ENCODE results near the gene CACNA2D3. TPM values are rescaled to one million over a fixed set of nuclear protein-coding genes. Genes with fewer than 3 reads are reported as not detected.

CACNA2D3 gene
- total RNA-seq, 1 donor from 2014 or later, result 21.2 TPM

GRCh38 chr3:54556630-54557029, 434.3 kb downstream of the CACNA2D3 start:
- DNase-seq, result no peak
- no peak overlapping the region for H3K27ac ChIP-seq (replicated peaks)
- H3K4me1 ChIP-seq, result no peaks in the 10 kb centered on the region
- no peak overlapping the region for H3K4me3 ChIP-seq
- H3K36me3 ChIP-seq, result no peaks in the 10 kb centered on the region
- H3K27me3 ChIP-seq (ENCODE audit: low read depth), result no peaks in the 10 kb centered on the region
- intact Hi-C loops (cut with micrococcal nuclease), result no loop called here
- TF ChIP-seq CTCF (IDR thresholded peaks at IDR 0.05; ENCODE audit: borderline replicate concordance), result no peak
- peaks cover 5% of the 10 kb centered on the region for H3K9me3 ChIP-seq (replicated peaks)

GRCh38 chr3:54557538-54558428, 435.4 kb downstream of the CACNA2D3 start:
- H3K4me1 ChIP-seq, result no peaks in the 10 kb centered on the region
- H3K36me3 ChIP-seq, result no peaks in the 10 kb centered on the region
- intact Hi-C loops (cut with micrococcal nuclease), result no loop called here
- no peak overlapping the region for H3K27ac ChIP-seq (replicated peaks)
- no peak for TF ChIP-seq CTCF (IDR thresholded peaks at IDR 0.05; ENCODE audit: borderline replicate concordance)
- no peaks in the 10 kb centered on the region for H3K27me3 ChIP-seq (ENCODE audit: low read depth)
- no peak for DNase-seq
- H3K4me3 ChIP-seq, result no peak overlapping the region
- H3K9me3 ChIP-seq (replicated peaks), result peaks cover 5% of the 10 kb centered on the region

- Histone ChIP-seq H3K27ac (replicated peaks) (no peak overlapping the region), H3K4me1 (no peaks in the 10 kb centered on the region), H3K27me3 (ENCODE audit: low read depth) (no peaks in the 10 kb centered on the region), H3K4me3 (no peak overlapping the region), H3K9me3 (replicated peaks) (peaks cover 5% of the 10 kb centered on the region), H3K36me3 (no peaks in the 10 kb centered on the region)
- intact Hi-C loops (cut with micrococcal nuclease), result no loop called here
- DNase-seq, result no peak
- no peak for TF ChIP-seq CTCF (IDR thresholded peaks at IDR 0.05; ENCODE audit: borderline replicate concordance)
These were observed 441.3 kb downstream of the CACNA2D3 start for GRCh38 chr3:54563501-54564200.

GRCh38 chr3:54564374-54564925, 442.1 kb downstream of the CACNA2D3 start:
- no peak for TF ChIP-seq CTCF (IDR thresholded peaks at IDR 0.05; ENCODE audit: borderline replicate concordance)
- no peak for DNase-seq
- Histone ChIP-seq H3K4me1 (no peaks in the 10 kb centered on the region), H3K27ac (replicated peaks) (no peak overlapping the region), H3K27me3 (ENCODE audit: low read depth) (no peaks in the 10 kb centered on the region), H3K9me3 (replicated peaks) (peaks cover 5% of the 10 kb centered on the region), H3K4me3 (no peak overlapping the region), H3K36me3 (no peaks in the 10 kb centered on the region)
- intact Hi-C loops (cut with micrococcal nuclease), result no loop called here

GRCh38 chr3:54565956-54566355, 443.6 kb downstream of the CACNA2D3 start:
- Histone ChIP-seq H3K4me1 (no peaks in the 10 kb centered on the region), H3K27me3 (ENCODE audit: low read depth) (no peaks in the 10 kb centered on the region), H3K9me3 (replicated peaks) (no peaks in the 10 kb centered on the region), H3K36me3 (no peaks in the 10 kb centered on the region), H3K27ac (replicated peaks) (no peak overlapping the region), H3K4me3 (no peak overlapping the region)
- DNase-seq, result no peak
- no peak for TF ChIP-seq CTCF (IDR thresholded peaks at IDR 0.05; ENCODE audit: borderline replicate concordance)
- intact Hi-C loops (cut with micrococcal nuclease), result no loop called here
